Mammary epithelial cell (primary cell): ENCODE data around the gene IFT20.

ENCODE experiments used
- EZH2 ChIP-seq: IDR thresholded peaks from 2 replicates; pipeline ENCODE4 v1.6.1; 2012; ENCODE audit warnings: low read length, inconsistent platforms, borderline replicate concordance
- TF ChIP-seq, protein P1 (sequence below), 2 donors: IDR thresholded peaks in 1 of 2; conservative IDR thresholded peaks in 1 of 2; 2 replicates each; pipeline ENCODE4 v1.5.1; 2011 to 2012; ENCODE audit warnings: inconsistent platforms in 2 of 2, low read length in 2 of 2, mild to moderate bottlenecking in 2 of 2, control low read depth in 1 of 2, low read depth in 1 of 2; ENCODE audit not compliant: insufficient read depth in 1 of 2; ENCODE audit errors: extremely low read depth in 1 of 2

DNA sequence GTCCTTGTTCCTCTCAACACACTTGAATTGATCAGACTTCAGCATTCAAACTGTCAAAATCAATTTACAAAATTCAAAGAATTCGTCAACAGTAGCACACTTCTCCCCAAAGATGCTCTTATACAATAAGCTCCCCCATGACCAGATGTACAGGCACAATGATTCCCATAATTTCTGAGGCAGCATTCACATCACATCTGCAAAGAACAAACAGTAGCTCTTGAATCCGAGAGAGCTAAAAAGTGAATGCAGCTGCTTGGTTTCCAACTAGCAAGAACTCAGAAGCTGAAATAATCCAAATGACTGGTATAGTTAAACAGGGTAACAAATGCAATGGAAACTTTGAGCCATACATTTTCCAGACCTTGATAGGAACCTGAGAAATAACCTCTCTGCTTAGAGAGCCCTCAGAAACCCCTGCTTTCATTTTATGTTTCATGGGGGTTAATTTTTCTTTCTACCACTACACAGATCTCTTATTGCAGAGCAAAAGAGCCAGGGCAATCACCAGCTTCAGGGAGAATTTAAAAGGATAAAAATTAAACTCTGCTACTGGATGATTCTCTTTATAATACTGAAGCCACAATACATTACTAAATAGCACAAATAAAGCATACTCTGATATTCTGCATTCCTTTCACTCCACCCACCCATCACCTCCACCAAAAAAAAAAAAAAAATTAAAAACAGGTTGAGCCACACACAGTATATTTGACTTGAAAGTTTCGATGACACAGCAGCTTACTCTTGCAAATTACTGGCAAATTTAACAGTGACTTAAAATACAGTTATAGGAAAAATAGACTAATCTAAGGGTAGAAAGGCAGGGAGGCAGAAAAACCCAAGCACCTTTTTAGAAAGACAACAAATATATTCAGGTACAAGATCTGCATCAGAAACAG is 39.3 kb downstream of the IFT20 start:
- TF ChIP-seq, protein P1, sequence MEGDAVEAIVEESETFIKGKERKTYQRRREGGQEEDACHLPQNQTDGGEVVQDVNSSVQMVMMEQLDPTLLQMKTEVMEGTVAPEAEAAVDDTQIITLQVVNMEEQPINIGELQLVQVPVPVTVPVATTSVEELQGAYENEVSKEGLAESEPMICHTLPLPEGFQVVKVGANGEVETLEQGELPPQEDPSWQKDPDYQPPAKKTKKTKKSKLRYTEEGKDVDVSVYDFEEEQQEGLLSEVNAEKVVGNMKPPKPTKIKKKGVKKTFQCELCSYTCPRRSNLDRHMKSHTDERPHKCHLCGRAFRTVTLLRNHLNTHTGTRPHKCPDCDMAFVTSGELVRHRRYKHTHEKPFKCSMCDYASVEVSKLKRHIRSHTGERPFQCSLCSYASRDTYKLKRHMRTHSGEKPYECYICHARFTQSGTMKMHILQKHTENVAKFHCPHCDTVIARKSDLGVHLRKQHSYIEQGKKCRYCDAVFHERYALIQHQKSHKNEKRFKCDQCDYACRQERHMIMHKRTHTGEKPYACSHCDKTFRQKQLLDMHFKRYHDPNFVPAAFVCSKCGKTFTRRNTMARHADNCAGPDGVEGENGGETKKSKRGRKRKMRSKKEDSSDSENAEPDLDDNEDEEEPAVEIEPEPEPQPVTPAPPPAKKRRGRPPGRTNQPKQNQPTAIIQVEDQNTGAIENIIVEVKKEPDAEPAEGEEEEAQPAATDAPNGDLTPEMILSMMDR (conservative IDR thresholded peaks at IDR 0.05 in 1 of 2, IDR thresholded peaks at IDR 0.05 in 1 of 2; ENCODE audit: extremely low read depth in 1 of 2, insufficient read depth in 1 of 2, low read depth in 1 of 2, low read length in 2 of 2), result no peak
- TF ChIP-seq EZH2, result no peak
